K562 (cell line): ENCODE results near the gene LASP1. TPM values are rescaled to one million over a fixed set of nuclear protein-coding genes. Genes with fewer than 3 reads are reported as not detected.
A peak's percentile ranks its signal among the peaks of the same experiment; 100 is the strongest.

Source experiments
- AFF1 ChIP-seq, 2 experiments: fragments of 450-650 bp; IDR thresholded peaks; 2 replicates each; pipeline ENCODE4 v1.6.1; 2018; ENCODE audit warnings: mild to moderate bottlenecking in 2 of 2, low read depth in 1 of 2; ENCODE audit not compliant: partially characterized antibody in 2 of 2
- E2F4 ChIP-seq: sonication (generic); formaldehyde crosslinking; IDR thresholded peaks from 2 replicates; pipeline ENCODE4 v1.8.0; 2022; ENCODE audit warnings: mild to moderate bottlenecking, low read depth, missing genetic modification reagents
- EP300 ChIP-seq: IDR thresholded peaks from 2 replicates; pipeline ENCODE4 v1.6.1; 2012; ENCODE audit warnings: low read length, improper control_type of control experiment
- ESRRA ChIP-seq: fragments of 450-650 bp; IDR thresholded peaks from 2 replicates; pipeline ENCODE4 v1.6.1; 2014; ENCODE audit warnings: low read depth, mild to moderate bottlenecking, moderate library complexity, borderline replicate concordance
- GABPA ChIP-seq: fragments of 200-800 bp; sonication (Bioruptor generic); conservative IDR thresholded peaks from 2 replicates; pipeline ENCODE4 v1.6.1; 2016; ENCODE audit warnings: low read depth, missing genetic modification characterization, missing compliant biosample characterization
- HDAC1 ChIP-seq, 2 experiments: fragments of 450-650 bp; IDR thresholded peaks; 2 replicates each; pipeline ENCODE4 v1.6.1; 2016 to 2017; ENCODE audit warnings: inconsistent platforms in 1 of 2, mild to moderate bottlenecking in 1 of 2, moderate library complexity in 1 of 2
- HSF4 ChIP-seq: fragments of 250-450 bp; sonication (Bioruptor Pico); IDR thresholded peaks from 2 replicates; pipeline ENCODE4 v2.1.2; 2022; ENCODE audit warnings: mild to moderate bottlenecking, moderate library complexity, borderline replicate concordance
- MAZ ChIP-seq, 2 experiments: fragments of 450-650 bp in 1 of 2; sonication (generic) in 1 of 2; formaldehyde crosslinking; IDR thresholded peaks in 1 of 2; conservative IDR thresholded peaks in 1 of 2; 2 replicates each; pipeline versions ENCODE4 v1.4.0 to v1.5.0; 2020; ENCODE audit warnings: mild to moderate bottlenecking in 1 of 2, missing genetic modification reagents in 1 of 2
- MITF ChIP-seq: IDR thresholded peaks from 2 replicates; pipeline ENCODE4 v1.6.1; 2014; ENCODE audit warnings: antibody characterized with exemption
- NONO ChIP-seq, 2 experiments: fragments of 200-400 bp in 1 of 2; fragments of 450-650 bp in 1 of 2; formaldehyde crosslinking in 1 of 2; IDR thresholded peaks; 2 replicates each; pipeline ENCODE4 v1.6.1; 2017; ENCODE audit warnings: low read depth in 2 of 2, mild to moderate bottlenecking in 2 of 2, moderate library complexity in 2 of 2, low read length in 1 of 2
- THAP12 ChIP-seq: fragments of 250-450 bp; sonication (Bioruptor Pico); IDR thresholded peaks from 2 replicates; pipeline ENCODE4 v1.9.0; 2021; ENCODE audit warnings: mild to moderate bottlenecking, inconsistent platforms
- U2AF1 ChIP-seq: fragments of 200-400 bp; formaldehyde crosslinking; optimal IDR thresholded peaks from 2 replicates; pipeline ENCODE3; 2017; ENCODE audit warnings: mild to moderate bottlenecking, low read depth, low read length, moderate library complexity
- YBX1 ChIP-seq: fragments of 450-650 bp; IDR thresholded peaks from 2 replicates; pipeline ENCODE4 v1.7.1; 2016; ENCODE audit warnings: mild to moderate bottlenecking
- ZNF12 ChIP-seq: sonication (generic); formaldehyde crosslinking; IDR thresholded peaks from 2 replicates; pipeline ENCODE4 v1.4.0; 2020; ENCODE audit warnings: mild to moderate bottlenecking, missing genetic modification reagents
- ZNF583 ChIP-seq: fragments of 250-450 bp; sonication (Bioruptor Pico); IDR thresholded peaks from 2 replicates; pipeline ENCODE4 v1.4.0; 2020
- polyA plus RNA-seq, 8 experiments: library from polyadenylated mRNA; depleted of rRNA in 4 of 8; stranded (reverse) in 5 of 8; unstranded in 3 of 8; fragments of >200 nt; fragmentation: Nextera tagmentation in 2 of 8; fragmentation: Illumina TruSeq in 1 of 8; extraction: Ambion mirVana in 2 of 8; extraction: Trizol in 1 of 8; gene quantifications; 2 replicates each; pipeline versions ENCODE4 v1.2.1 to v1.2.3, GENCODE V29; 2011 to 2014; ENCODE audit warnings: inconsistent platforms in 1 of 8, missing spikeins in 1 of 8
- total RNA-seq, 7 experiments: library from RNA; depleted of rRNA in 6 of 7; stranded (reverse); fragments of >200 nt in 6 of 7; fragmentation: Illumina TruSeq in 2 of 7; extraction: Trizol in 2 of 7; gene quantifications; 2 replicates each; pipeline versions ENCODE4 v1.2.1 to v1.2.3, GENCODE V29; 2011 to 2021; ENCODE audit warnings: low replicate concordance in 1 of 7
- TF ChIP-seq, protein P1 (sequence below): fragments of 150-350 bp; conservative IDR thresholded peaks from 2 replicates; pipeline ENCODE4 v1.6.1; 2014; ENCODE audit warnings: low read length

LASP1 gene
- total and polyA plus RNA-seq, 9 of the 15 experiments (the other 6 are each of a cell fraction or from before 2014, with no cell fraction given) = 23.0 to 125 (median 55.3) TPM

DNA sequence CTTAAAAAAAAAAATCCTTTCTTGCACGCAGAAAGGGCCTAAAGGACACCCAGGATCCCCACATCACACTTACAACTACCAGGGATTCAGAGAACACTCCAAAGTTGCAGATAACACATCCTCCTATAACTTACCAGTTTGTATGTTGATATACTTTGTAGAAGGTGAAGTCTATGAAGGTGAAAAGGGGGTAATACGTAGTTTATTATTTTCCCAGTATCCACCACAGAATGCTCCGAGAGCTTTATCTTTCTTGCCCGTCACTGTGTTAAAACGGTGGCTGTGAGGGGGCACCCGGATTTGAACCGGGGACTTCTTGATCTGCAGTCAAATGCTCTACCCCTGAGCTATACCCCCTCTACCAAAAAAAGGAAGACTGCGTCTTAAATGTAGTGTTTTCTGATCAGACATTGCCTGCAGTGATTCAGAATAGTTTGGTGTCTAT lies 8.4 kb upstream of the LASP1 start (continued):
- TF ChIP-seq NONO (IDR thresholded peaks at IDR 0.05; ENCODE audit: low read depth in 2 of 2, low read length in 1 of 2) (no peak), ZNF12 (CRISPR knock-in tag) (no peak), HDAC1 (IDR thresholded peaks at IDR 0.05) (0 out of 4 replicates have a peak, but pooled peaks of 1 of the 2 experiments have one; percentile 56), GABPA (tag) (no peak), MAZ (CRISPR knock-in tag; conservative IDR thresholded peaks at IDR 0.05 in 1 of 2, IDR thresholded peaks at IDR 0.05 in 1 of 2) (peak; percentile 40 to 44; a peak in 2 of 4 replicates), E2F4 (CRISPR knock-in tag) (no peak), ESRRA (peak; percentile 60; the same call in 1 of the 2 replicates), HSF4 (CRISPR knock-in tag) (no peak), MITF (no peak), U2AF1 (no peak), YBX1 (no peak), AFF1 (IDR thresholded peaks at IDR 0.05; ENCODE audit: low read depth in 1 of 2, partially characterized antibody in 2 of 2) (no peak), THAP12 (CRISPR knock-in tag) (no peak), EP300 (peak; percentile 37; the same call in 1 of the 2 replicates), ZNF583 (CRISPR knock-in tag) (no peak)
- TF ChIP-seq, protein P1, sequence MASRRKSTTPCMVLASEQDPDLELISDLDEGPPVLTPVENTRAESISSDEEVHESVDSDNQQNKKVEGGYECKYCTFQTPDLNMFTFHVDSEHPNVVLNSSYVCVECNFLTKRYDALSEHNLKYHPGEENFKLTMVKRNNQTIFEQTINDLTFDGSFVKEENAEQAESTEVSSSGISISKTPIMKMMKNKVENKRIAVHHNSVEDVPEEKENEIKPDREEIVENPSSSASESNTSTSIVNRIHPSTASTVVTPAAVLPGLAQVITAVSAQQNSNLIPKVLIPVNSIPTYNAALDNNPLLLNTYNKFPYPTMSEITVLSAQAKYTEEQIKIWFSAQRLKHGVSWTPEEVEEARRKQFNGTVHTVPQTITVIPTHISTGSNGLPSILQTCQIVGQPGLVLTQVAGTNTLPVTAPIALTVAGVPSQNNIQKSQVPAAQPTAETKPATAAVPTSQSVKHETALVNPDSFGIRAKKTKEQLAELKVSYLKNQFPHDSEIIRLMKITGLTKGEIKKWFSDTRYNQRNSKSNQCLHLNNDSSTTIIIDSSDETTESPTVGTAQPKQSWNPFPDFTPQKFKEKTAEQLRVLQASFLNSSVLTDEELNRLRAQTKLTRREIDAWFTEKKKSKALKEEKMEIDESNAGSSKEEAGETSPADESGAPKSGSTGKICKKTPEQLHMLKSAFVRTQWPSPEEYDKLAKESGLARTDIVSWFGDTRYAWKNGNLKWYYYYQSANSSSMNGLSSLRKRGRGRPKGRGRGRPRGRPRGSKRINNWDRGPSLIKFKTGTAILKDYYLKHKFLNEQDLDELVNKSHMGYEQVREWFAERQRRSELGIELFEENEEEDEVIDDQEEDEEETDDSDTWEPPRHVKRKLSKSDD = no peak
